Measurements from ENCODE around the gene OBSL1. TPM values are rescaled to one million over a fixed set of nuclear protein-coding genes. Genes with fewer than 3 reads are reported as not detected.

Gene OBSL1
- total RNA-seq, 4 donors from 2014 or later: 47.9 to 72.9 (median 56.5) TPM

DNA sequence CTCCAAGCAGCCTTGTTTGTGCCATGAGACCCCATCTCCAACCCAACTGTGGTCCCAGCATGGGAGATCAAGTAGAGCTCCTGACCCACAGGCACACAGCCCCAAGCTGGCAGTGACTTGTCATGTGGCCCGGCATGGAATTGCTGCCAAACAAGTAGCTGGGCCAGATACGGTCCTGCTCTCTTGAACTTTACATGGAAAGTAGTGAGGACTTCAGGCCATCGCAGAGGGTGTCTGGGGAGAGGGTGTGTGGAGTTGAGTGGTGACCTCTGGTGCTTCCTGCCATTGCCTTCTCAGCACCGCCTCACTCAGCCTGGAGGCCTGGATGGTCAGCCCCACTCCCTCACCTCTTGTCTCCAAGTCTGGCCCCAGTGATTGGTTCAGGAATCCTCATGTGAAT is 45.2 kb upstream of the OBSL1 start:
- in situ Hi-C loops (cut with MboI; ENCODE audit: low sequenced_read_pairs in 4 of 4): no loop called here
- H3K4me3 ChIP-seq: no peak overlapping the region
- no peaks in the 10 kb centered on the region for H3K27me3 ChIP-seq
- H3K27ac ChIP-seq: no peak overlapping the region
- TF ChIP-seq, protein P1, sequence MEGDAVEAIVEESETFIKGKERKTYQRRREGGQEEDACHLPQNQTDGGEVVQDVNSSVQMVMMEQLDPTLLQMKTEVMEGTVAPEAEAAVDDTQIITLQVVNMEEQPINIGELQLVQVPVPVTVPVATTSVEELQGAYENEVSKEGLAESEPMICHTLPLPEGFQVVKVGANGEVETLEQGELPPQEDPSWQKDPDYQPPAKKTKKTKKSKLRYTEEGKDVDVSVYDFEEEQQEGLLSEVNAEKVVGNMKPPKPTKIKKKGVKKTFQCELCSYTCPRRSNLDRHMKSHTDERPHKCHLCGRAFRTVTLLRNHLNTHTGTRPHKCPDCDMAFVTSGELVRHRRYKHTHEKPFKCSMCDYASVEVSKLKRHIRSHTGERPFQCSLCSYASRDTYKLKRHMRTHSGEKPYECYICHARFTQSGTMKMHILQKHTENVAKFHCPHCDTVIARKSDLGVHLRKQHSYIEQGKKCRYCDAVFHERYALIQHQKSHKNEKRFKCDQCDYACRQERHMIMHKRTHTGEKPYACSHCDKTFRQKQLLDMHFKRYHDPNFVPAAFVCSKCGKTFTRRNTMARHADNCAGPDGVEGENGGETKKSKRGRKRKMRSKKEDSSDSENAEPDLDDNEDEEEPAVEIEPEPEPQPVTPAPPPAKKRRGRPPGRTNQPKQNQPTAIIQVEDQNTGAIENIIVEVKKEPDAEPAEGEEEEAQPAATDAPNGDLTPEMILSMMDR (IDR thresholded peaks at IDR 0.05 in 4 of 5, conservative IDR thresholded peaks at IDR 0.05 in 1 of 5): no peak
- TF ChIP-seq POLR2A (IDR thresholded peaks at IDR 0.05): no peak
- intact Hi-C loops (cut with DNase I; ENCODE audit: low total_unique reads): no loop called here
- no peaks in the 10 kb centered on the region for H3K4me1 ChIP-seq
- no peak for ATAC-seq
- peaks cover 0 to 35% of the 10 kb centered on the region in 2 donors for H3K36me3 ChIP-seq
- H3K9me3 ChIP-seq: no peaks in the 10 kb centered on the region
- no peak for DNase-seq

DNA sequence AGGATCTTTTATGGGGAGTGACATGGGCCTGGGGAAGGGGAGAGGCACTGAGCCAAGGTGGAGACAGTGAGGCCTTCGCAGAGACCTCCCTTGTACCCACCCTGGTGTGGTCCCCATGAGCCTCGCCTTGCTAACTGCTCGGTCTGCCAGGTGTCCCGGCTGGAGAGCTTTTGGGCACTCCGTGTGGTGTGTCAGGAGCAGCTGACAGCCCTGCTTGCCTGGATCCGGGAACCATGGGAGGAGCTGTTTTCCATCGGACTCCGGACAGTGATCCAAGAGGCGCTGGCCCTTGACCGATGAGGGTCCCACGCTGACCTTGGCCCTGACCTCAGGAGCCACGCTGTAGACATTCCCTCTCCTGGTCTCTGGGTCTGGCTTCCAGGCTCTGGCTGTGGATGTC is 44.6 kb upstream of the OBSL1 start:
- no peaks in the 10 kb centered on the region for H3K27me3 ChIP-seq
- no peaks in the 10 kb centered on the region for H3K9me3 ChIP-seq
- no peak overlapping the region for H3K4me3 ChIP-seq
- ATAC-seq (no peak), DNase-seq (no peak)
- TF ChIP-seq POLR2A (IDR thresholded peaks at IDR 0.05): no peak
- no peaks in the 10 kb centered on the region for H3K4me1 ChIP-seq
- H3K27ac ChIP-seq: no peak overlapping the region
- peaks cover 0 to 37% of the 10 kb centered on the region in 2 donors for H3K36me3 ChIP-seq
- intact Hi-C loops (cut with DNase I; ENCODE audit: low total_unique reads) (no loop called here), in situ Hi-C loops (cut with MboI; ENCODE audit: low sequenced_read_pairs in 4 of 4) (no loop called here)

DNA sequence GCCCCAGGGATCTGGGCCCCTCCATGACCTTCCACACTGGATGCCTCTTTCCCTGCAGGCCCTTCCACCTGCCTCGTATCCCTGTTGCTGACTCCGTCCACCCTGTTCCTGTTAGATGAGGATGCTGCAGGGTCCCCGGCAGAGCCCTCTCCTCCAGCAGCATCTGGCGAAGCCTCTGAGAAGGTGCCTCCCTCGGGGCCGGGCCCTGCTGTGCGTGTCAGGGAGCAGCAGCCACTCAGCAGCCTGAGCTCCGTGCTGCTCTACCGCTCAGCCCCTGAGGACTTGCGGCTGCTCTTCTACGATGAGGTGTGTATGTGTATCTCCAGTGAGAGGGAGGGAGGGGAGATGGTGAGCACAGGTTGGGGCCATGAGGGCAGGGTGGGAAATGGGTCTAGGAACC is 43.7 kb upstream of the OBSL1 start:
- H3K27ac ChIP-seq: no peak overlapping the region
- intact Hi-C loops (cut with DNase I; ENCODE audit: low total_unique reads) (no loop called here), in situ Hi-C loops (cut with MboI; ENCODE audit: low sequenced_read_pairs in 4 of 4) (no loop called here)
- H3K27me3 ChIP-seq: no peaks in the 10 kb centered on the region
- no peaks in the 10 kb centered on the region for H3K4me1 ChIP-seq
- H3K36me3 ChIP-seq: peaks cover 0 to 41% of the 10 kb centered on the region in 2 donors
- ATAC-seq (no peak), DNase-seq (no peak)
- H3K9me3 ChIP-seq: no peaks in the 10 kb centered on the region
- no peak overlapping the region for H3K4me3 ChIP-seq
- TF ChIP-seq POLR2A (IDR thresholded peaks at IDR 0.05): no peak
- TF ChIP-seq, protein P1 (IDR thresholded peaks at IDR 0.05 in 4 of 5, conservative IDR thresholded peaks at IDR 0.05 in 1 of 5): no peak

DNA sequence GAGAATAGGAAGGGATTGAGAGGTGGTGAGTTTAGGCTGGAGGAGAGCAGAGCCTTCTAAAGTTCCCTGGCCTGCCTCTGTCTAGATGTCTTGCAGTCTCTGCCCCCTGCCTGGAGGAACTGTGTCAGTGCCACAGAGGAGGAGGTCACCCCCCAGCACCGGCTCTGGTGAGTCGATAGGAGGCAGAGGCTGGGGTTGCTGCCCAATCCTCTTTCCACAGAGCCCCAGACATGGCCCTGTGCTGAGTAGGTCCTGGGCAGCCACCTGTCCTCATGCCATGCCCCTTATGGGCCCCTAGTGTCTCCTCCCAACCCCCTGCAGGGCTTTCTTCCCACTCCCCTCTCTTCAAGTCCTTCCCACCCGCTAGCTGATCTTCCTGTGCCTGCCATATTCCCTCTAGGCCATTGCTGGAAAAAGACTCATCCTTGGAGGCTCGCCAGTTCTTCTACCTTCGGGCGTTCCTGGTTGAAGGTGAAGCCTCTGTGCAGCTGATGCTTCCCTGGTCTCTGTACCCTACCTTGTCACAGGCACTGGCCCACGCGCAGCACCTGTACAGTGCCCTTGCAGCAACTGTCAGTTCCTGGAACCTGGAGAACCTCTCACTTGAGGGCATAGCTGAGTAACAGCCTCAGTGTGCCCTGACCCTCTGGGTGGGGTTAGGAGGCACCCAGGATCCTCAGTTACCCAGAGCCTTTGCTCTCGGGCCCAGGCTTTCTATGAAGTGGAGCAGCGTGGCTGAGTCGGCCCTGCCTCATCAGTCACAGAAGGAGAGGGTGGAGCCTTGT is 42.9 kb upstream of the OBSL1 start:
- Histone ChIP-seq H3K4me3 (no peak overlapping the region), H3K27me3 (no peaks in the 10 kb centered on the region), H3K36me3 (peaks cover 0 to 42% of the 10 kb centered on the region in 2 donors), H3K4me1 (peaks cover 0 to 4% of the 10 kb centered on the region in 2 donors), H3K27ac (no peak overlapping the region), H3K9me3 (no peaks in the 10 kb centered on the region)
- in situ Hi-C loops (cut with MboI; ENCODE audit: low sequenced_read_pairs in 4 of 4) (no loop called here), intact Hi-C loops (cut with DNase I; ENCODE audit: low total_unique reads) (no loop called here)
- ATAC-seq (no peak), DNase-seq (no peak)
- TF ChIP-seq, protein P1 (IDR thresholded peaks at IDR 0.05 in 4 of 5, conservative IDR thresholded peaks at IDR 0.05 in 1 of 5): no peak
- no peak for TF ChIP-seq POLR2A (IDR thresholded peaks at IDR 0.05)

DNA sequence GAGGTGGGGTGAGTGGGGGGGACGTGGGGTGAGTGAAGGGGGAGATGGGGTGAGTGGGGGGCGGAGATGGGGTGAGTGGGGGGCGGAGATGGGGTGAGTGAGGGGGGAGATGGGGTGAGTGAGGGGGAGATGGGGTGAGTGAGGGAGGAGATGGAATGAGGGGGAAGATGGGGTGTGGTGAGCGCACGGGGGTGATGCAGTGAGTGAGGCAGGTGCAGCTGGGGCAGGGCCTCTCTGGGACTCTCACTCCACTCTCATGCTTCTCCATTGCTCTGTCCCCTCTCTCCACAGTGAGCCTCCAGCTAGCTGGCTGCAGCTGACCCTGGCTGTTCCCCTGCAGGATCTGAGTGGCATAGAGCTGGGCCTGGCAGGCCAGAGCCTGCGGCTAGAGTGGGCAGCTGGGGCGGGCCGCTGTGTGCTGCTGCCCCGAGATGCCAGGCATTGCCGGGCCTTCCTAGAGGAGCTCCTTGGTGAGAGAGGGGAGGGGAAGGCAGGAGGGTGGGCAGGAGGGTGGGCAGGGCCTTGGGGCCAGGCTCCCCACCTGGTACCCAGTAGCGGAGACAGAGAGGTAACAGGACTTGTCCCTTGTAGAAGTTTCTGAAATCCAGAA is 42.2 kb upstream of the OBSL1 start:
- no peak overlapping the region for H3K27ac ChIP-seq
- intact Hi-C loops (cut with DNase I; ENCODE audit: low total_unique reads) (no loop called here), in situ Hi-C loops (cut with MboI; ENCODE audit: low sequenced_read_pairs in 4 of 4) (no loop called here)
- DNase-seq (no peak), ATAC-seq (no peak)
- no peak for TF ChIP-seq POLR2A (IDR thresholded peaks at IDR 0.05)
- TF ChIP-seq, protein P1 (IDR thresholded peaks at IDR 0.05 in 4 of 5, conservative IDR thresholded peaks at IDR 0.05 in 1 of 5): no peak
- peaks cover 0 to 4% of the 10 kb centered on the region in 2 donors for H3K4me1 ChIP-seq
- no peak overlapping the region for H3K4me3 ChIP-seq
- peaks cover 0 to 49% of the 10 kb centered on the region in 2 donors for H3K36me3 ChIP-seq
- H3K27me3 ChIP-seq: no peaks in the 10 kb centered on the region
- H3K9me3 ChIP-seq: no peaks in the 10 kb centered on the region

Data from gastrocnemius medialis (tissue), 4 donors.